Testis (tissue), 2 donors: ENCODE data around the gene COL6A3.

Experiments
- CTCF ChIP-seq, 3 experiments: fragments of 450-650 bp in 2 of 3; fragments of 200-600 bp in 1 of 3; sonication (generic) in 1 of 3; IDR thresholded peaks; one replicate each; pipeline ENCODE4 v1.5.1; 2016 to 2019; ENCODE audit warnings: antibody characterized with exemption in 3 of 3, mild to moderate bottlenecking in 2 of 3, moderate library complexity in 1 of 3
- POLR2A ChIP-seq: fragments of 450-650 bp; IDR thresholded peaks from one replicate; pipeline ENCODE4 v1.6.1; 2017; ENCODE audit warnings: antibody characterized with exemption, mild to moderate bottlenecking, moderate library complexity

DNA sequence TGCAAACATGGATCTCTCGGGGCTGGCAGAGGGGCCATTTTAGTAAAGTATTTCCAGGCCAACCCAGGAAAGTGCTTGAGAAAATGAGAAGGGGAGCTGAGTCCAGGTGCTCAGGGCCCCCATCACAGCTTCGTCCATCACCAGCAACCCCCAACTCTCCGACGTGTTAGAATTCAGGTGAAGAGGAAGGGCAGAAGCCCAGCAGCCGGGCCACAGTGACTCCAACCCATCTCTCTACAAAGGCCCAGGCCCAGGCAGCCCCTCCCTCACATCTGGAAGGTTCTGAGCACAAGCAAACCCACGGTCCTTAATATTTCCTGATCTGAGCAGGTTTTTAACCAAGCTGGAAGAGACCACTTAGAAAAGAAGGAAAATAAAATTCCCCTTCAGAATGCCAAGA is 34.7 kb upstream of the COL6A3 start:
- TF ChIP-seq CTCF (IDR thresholded peaks at IDR 0.05): no peak
- TF ChIP-seq POLR2A: no peak
